Measurements from ENCODE around the gene NFKB2. TPM values are rescaled to one million over a fixed set of nuclear protein-coding genes. Genes with fewer than 3 reads are reported as not detected.
A peak's percentile ranks its signal among the peaks of the same experiment; 100 is the strongest.

NFKB2 gene
- total and polyA plus RNA-seq, 8 donors: 17.0 to 58.0 (median 26.5) TPM

GRCh38 chr10:102426803-102427287, 31.3 kb downstream of the NFKB2 start:
- TF ChIP-seq, protein P1, sequence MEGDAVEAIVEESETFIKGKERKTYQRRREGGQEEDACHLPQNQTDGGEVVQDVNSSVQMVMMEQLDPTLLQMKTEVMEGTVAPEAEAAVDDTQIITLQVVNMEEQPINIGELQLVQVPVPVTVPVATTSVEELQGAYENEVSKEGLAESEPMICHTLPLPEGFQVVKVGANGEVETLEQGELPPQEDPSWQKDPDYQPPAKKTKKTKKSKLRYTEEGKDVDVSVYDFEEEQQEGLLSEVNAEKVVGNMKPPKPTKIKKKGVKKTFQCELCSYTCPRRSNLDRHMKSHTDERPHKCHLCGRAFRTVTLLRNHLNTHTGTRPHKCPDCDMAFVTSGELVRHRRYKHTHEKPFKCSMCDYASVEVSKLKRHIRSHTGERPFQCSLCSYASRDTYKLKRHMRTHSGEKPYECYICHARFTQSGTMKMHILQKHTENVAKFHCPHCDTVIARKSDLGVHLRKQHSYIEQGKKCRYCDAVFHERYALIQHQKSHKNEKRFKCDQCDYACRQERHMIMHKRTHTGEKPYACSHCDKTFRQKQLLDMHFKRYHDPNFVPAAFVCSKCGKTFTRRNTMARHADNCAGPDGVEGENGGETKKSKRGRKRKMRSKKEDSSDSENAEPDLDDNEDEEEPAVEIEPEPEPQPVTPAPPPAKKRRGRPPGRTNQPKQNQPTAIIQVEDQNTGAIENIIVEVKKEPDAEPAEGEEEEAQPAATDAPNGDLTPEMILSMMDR (IDR thresholded peaks at IDR 0.05): no peak
- ATAC-seq: no peak
- no peak overlapping the region for H3K27ac ChIP-seq
- H3K27me3 ChIP-seq: no peaks in the 10 kb centered on the region
- intact Hi-C loops (cut with DNase I): no loop called here
- DNase-seq: no peak
- H3K36me3 ChIP-seq: peaks cover 0 to 7% (median 0%) of the 10 kb centered on the region in 3 donors
- no peak for FAIRE-seq
- no peaks in the 10 kb centered on the region for H3K9me3 ChIP-seq
- 80 to 83% methylated on average over 7 of the region's 7 CpGs for WGBS, 2 donors
- no peak overlapping the region for H3K4me3 ChIP-seq
- peaks cover 7 to 12% (median 11%) of the 10 kb centered on the region in 3 donors for H3K4me1 ChIP-seq

DNA sequence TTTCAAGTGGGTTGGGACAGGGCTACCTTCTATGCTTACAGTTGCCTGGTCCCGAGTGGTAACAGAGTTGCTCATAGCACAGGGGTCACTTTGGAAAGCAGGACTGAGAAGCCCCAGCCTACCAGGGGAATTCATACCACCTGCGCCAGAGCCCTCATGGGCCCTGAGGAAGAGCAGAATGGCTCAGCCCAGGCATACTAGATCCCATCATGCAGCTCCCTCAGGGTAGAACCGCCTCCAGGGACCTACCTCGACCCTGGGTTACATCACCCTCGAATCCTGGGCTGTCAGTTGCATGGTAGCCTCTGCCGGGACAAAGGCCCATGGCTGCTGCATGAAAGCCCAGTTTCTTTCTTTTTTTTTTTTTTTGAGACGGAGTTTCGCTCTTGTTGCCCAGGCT, 34.0 kb downstream of the NFKB2 start:
- H3K36me3 ChIP-seq: no peaks in the 10 kb centered on the region
- TF ChIP-seq, protein P1 (IDR thresholded peaks at IDR 0.05): no peak
- DNase-seq: peak in 1 of 6 donors; percentile 22
- 84 to 91% methylated on average over 8 of the region's 8 CpGs for WGBS, 2 donors
- H3K9me3 ChIP-seq: no peaks in the 10 kb centered on the region
- no peak for FAIRE-seq
- H3K27ac ChIP-seq: no peak overlapping the region
- no peak overlapping the region for H3K4me3 ChIP-seq
- no peak for ATAC-seq
- peaks cover 0 to 6% (median 0%) of the 10 kb centered on the region in 3 donors for H3K4me1 ChIP-seq
- no peaks in the 10 kb centered on the region for H3K27me3 ChIP-seq
- intact Hi-C loops (cut with DNase I): no loop called here

DNA sequence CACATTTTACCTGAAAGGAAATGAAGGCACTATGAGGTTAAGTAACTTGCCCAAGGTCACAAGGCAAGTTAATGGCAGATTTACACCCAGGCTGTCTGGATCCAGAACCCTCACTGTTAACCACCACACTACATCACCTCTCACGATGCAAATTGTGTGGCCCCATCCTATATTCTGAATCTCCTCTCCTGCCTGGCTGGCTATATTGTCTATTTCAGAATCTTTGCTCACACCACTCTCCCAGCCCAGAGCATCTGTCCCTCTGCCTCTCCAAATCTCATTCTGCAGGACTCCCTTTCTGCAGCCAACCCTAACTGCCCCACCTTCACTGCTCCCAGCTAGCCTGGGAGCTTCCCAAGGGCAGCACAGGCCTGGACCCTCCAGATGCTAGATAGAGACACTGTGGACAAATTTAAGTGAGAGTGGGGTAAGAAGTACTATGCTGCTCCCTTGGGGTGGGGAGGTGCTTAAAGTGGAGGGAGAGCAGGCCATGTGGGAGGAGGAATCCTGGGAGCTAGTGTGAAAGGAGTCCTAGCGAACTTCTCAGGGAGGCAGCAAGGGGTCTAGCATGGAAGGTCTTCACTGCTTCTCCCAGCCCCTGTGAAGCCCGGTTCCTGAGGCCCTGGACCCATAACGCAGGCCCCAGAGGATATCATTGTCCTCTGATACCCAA, 36.1 kb downstream of the NFKB2 start:
- Histone ChIP-seq H3K4me3 (peak overlapping the region; percentile 72 to 95 (median 84)), H3K27me3 (no peaks in the 10 kb centered on the region), H3K27ac (peak overlapping the region in 3 of 4 donors; percentile 48 to 65 (median 58)), H3K9me3 (no peaks in the 10 kb centered on the region), H3K4me1 (peaks cover 0 to 6% (median 0%) of the 10 kb centered on the region in 3 donors), H3K36me3 (no peaks in the 10 kb centered on the region)
- no peak for FAIRE-seq
- ATAC-seq: peak; percentile 9 to 35 (median 12)
- no peak for DNase-seq
- intact Hi-C loops (cut with DNase I): no loop called here
- TF ChIP-seq, protein P1 (IDR thresholded peaks at IDR 0.05): no peak
- WGBS, 2 donors: 13 to 21% methylated on average over 4 of the region's 4 CpGs

- peak within 1 kb of the TSS; percentile 72 to 95 (median 84) for H3K4me3 ChIP-seq
- no peaks in the 10 kb centered on the region for H3K27me3 ChIP-seq
- peak within 1 kb of the TSS; percentile 31 to 65 (median 53) for H3K27ac ChIP-seq
- intact Hi-C loops (cut with DNase I): no loop called here
- FAIRE-seq (no peak), ATAC-seq (peak; percentile 96 to 98 (median 97)), DNase-seq (peak; percentile 95 to 98 (median 96))
- peaks cover 0 to 6% (median 0%) of the 10 kb centered on the region in 3 donors for H3K4me1 ChIP-seq
- 0 to 1% methylated on average over 51 to 52 of the region's 52 CpGs for WGBS, 2 donors
- H3K36me3 ChIP-seq: no peaks in the 10 kb centered on the region
- TF ChIP-seq, protein P1 (IDR thresholded peaks at IDR 0.05): no peak
- no peaks in the 10 kb centered on the region for H3K9me3 ChIP-seq
Measured at GRCh38 chr10:102432162-102432950, 36.9 kb downstream of the NFKB2 start, which contains the start of gene CUEDC2. CUEDC2 (minus strand) TSS chr10:102432574; CDS start chr10:102425188, 7,386 bp downstream.
